ENCODE measurements around the gene ZNF519. TPM values are rescaled to one million over a fixed set of nuclear protein-coding genes. Genes with fewer than 3 reads are reported as not detected.
"Not testable (repeated sequence)": the region's sequence is repeated elsewhere in the genome, so short reads cannot be mapped to it uniquely, and the experiment has no call there.

ZNF519 gene
- total RNA-seq (10 to 100 TPM; 10.7 to 11.8 TPM), polyA plus RNA-seq (1 to 10 TPM; 3.7 to 7.0 (median 4.2) TPM), total RNA-seq (4.4 to 11.9 (median 8.0) reads per million in 6 experiments)

GRCh38 chr18:14132271-14132700 is at the start of gene ZNF519:
TSS of gene ZNF519 (minus strand) at chr18:14132435. CDS start at chr18:14132277, 158 bp downstream.
- Mint-ChIP-seq H3K4me3 (peak within 1 kb of the TSS; percentile 89 to 97 (median 92)), H3K27ac (peak within 1 kb of the TSS; percentile 75 to 96 (median 92)), H3K4me1 (peaks cover 2 to 29% (median 27%) of the 10 kb centered on the region in 4 donors)
- ATAC-seq (peak; percentile 100), DNase-seq (peak; percentile 70 to 95 (median 88))
- POLR2A ChIA-PET, H3K36me3 Mint-ChIP-seq, H3K27me3 Mint-ChIP-seq, H3K9me3 Mint-ChIP-seq: not testable (repeated sequence)

- peak; percentile 44 to 49 for ATAC-seq
- Mint-ChIP-seq H3K27me3 (no peaks in the 10 kb centered on the region), H3K9me3 (no peaks in the 10 kb centered on the region), H3K4me1 (peaks cover 0 to 7% (median 5%) of the 10 kb centered on the region in 4 donors), H3K4me3 (peak overlapping the region; percentile 83 to 96 (median 90)), H3K27ac (peak overlapping the region in 9 of 10 donors; percentile 55 to 94 (median 83)), H3K36me3 (peaks cover 0 to 1% (median 0%) of the 10 kb centered on the region in 3 donors)
- peak in 4 of 10 donors; percentile 13 to 32 (median 19) for DNase-seq
- POLR2A ChIA-PET = interaction anchor here (1.0 kb wide), 1 partner anchor 1231 kb away, joined by 3 read pairs; no protein-coding TSS in a partner anchor
Observed at GRCh38 chr18:14179306-14179705, 47.1 kb upstream of the ZNF519 start.

GRCh38 chr18:14178321-14179196 is 46.3 kb upstream of the ZNF519 start:
- H3K4me1 Mint-ChIP-seq = not testable (repeated sequence)
- peak overlapping the region; percentile 83 to 96 (median 90) for H3K4me3 Mint-ChIP-seq

GRCh38 chr18:14177540-14178320 is 45.5 kb upstream of the ZNF519 start:
- H3K9me3 Mint-ChIP-seq, POLR2A ChIA-PET, H3K27ac Mint-ChIP-seq, H3K4me1 Mint-ChIP-seq, DNase-seq, H3K27me3 Mint-ChIP-seq, ATAC-seq, H3K36me3 Mint-ChIP-seq: not testable (repeated sequence)
- peak overlapping the region in 5 of 10 donors; percentile 33 to 96 (median 91) for H3K4me3 Mint-ChIP-seq

More at GRCh38 chr18:14178321-14179196, 46.3 kb upstream of the ZNF519 start:
- H3K27ac Mint-ChIP-seq = peak overlapping the region in 9 of 10 donors; percentile 62 to 94 (median 83)
- peak; percentile 87 to 91 for ATAC-seq
- POLR2A ChIA-PET = interaction anchor here (1.0 kb wide), 1 partner anchor 1230 kb away, joined by 3 read pairs; no protein-coding TSS in a partner anchor
- not testable (repeated sequence) for H3K9me3 Mint-ChIP-seq, H3K27me3 Mint-ChIP-seq, H3K36me3 Mint-ChIP-seq
- DNase-seq = peak; percentile 69 to 92 (median 80)

- H3K27ac Mint-ChIP-seq = peak overlapping the region in 3 of 10 donors; percentile 8 to 67 (median 55)
- H3K9me3 Mint-ChIP-seq, DNase-seq, H3K4me1 Mint-ChIP-seq, POLR2A ChIA-PET, H3K36me3 Mint-ChIP-seq, ATAC-seq, H3K4me3 Mint-ChIP-seq, H3K27me3 Mint-ChIP-seq: not testable (repeated sequence)
Observed at GRCh38 chr18:14175404-14175803, 43.2 kb upstream of the ZNF519 start.

GRCh38 chr18:14174706-14175085 is 42.5 kb upstream of the ZNF519 start:
- H3K27me3 Mint-ChIP-seq = no peaks in the 10 kb centered on the region
- ATAC-seq = no peak
- peak overlapping the region in 1 of 10 donors; percentile 29 for H3K27ac Mint-ChIP-seq
- H3K4me1 Mint-ChIP-seq = peaks cover 0 to 5% (median under 1%) of the 10 kb centered on the region in 4 donors
- no peaks in the 10 kb centered on the region for H3K36me3 Mint-ChIP-seq
- no peaks in the 10 kb centered on the region for H3K9me3 Mint-ChIP-seq
- H3K4me3 Mint-ChIP-seq = no peak overlapping the region
- peak in 2 of 10 donors; percentile 7 to 18 for DNase-seq
- POLR2A ChIA-PET = no interaction called here

GRCh38 chr18:14174002-14174705 is 41.9 kb upstream of the ZNF519 start:
- H3K4me3 Mint-ChIP-seq, H3K4me1 Mint-ChIP-seq, ATAC-seq, POLR2A ChIA-PET, H3K36me3 Mint-ChIP-seq, H3K9me3 Mint-ChIP-seq, DNase-seq, H3K27me3 Mint-ChIP-seq: not testable (repeated sequence)
- peak overlapping the region in 2 of 10 donors; percentile 29 for H3K27ac Mint-ChIP-seq

GRCh38 chr18:14173116-14173951 is 41.1 kb upstream of the ZNF519 start:
- H3K27ac Mint-ChIP-seq = peak overlapping the region in 1 of 10 donors; percentile 29
- H3K4me1 Mint-ChIP-seq, H3K36me3 Mint-ChIP-seq, ATAC-seq, H3K9me3 Mint-ChIP-seq, H3K27me3 Mint-ChIP-seq, POLR2A ChIA-PET, DNase-seq, H3K4me3 Mint-ChIP-seq: not testable (repeated sequence)

- H3K36me3 Mint-ChIP-seq, H3K4me3 Mint-ChIP-seq, DNase-seq, H3K4me1 Mint-ChIP-seq, H3K9me3 Mint-ChIP-seq, ATAC-seq, POLR2A ChIA-PET, H3K27me3 Mint-ChIP-seq: not testable (repeated sequence)
- peak overlapping the region in 1 of 10 donors; percentile 66 for H3K27ac Mint-ChIP-seq
Observed at GRCh38 chr18:14172142-14173115, 40.2 kb upstream of the ZNF519 start.

- POLR2A ChIA-PET, H3K4me1 Mint-ChIP-seq, H3K4me3 Mint-ChIP-seq, H3K36me3 Mint-ChIP-seq, H3K9me3 Mint-ChIP-seq, H3K27me3 Mint-ChIP-seq, DNase-seq, ATAC-seq: not testable (repeated sequence)
- H3K27ac Mint-ChIP-seq = peak overlapping the region in 1 of 10 donors; percentile 66
Observed at GRCh38 chr18:14171301-14172141, 39.3 kb upstream of the ZNF519 start.

All from naive thymus-derived CD8-positive, alpha-beta T cell (primary cell).